K562 (cell line): ENCODE data around the gene RAB24. TPM values are rescaled to one million over a fixed set of nuclear protein-coding genes. Genes with fewer than 3 reads are reported as not detected.

Source experiments
- ATAC-seq: fragments of 200-7000 bp; cut with Tn5 transposase; 3 replicates; pipeline ENCODE4 v1.9.1; 2020; ENCODE audit warnings: moderate library complexity
- BruUV-seq: library from RNA; stranded (reverse); fragments of 400-500 nt; replicated peaks from 2 replicates; lab custom pipeline; 2021; lab: Mats Ljungman, UMichigan
- CTCF ChIA-PET: fragments of 300-600 bp; formaldehyde crosslinking; extraction: SDS; loops from one replicate; lab custom pipeline; 2021; ENCODE audit warnings: low intra/inter-chr PET ratio; lab: Yijun Ruan, JAX
- POLR2A ChIA-PET: fragments of 300-600, 350-650 bp; sonication (Branson Sonifier 250); formaldehyde crosslinking; extraction: SDS; loops from one replicate; lab custom pipeline; 2021; ENCODE audit warnings: antibody characterized with exemption, inconsistent platforms; lab: Yijun Ruan, JAX
- DNase-seq, 4 experiments: peaks; one replicate each; pipeline versions ENCODE4 v3.0.0 to v3.0.0-alpha.2; 2011 to 2018; ENCODE audit warnings: low spot score in 3 of 4, mixed read lengths in 3 of 4; ENCODE audit errors: extremely low read depth in 1 of 4
- FAIRE-seq: peaks from 2 replicates; lab custom pipeline; 2011; peaks lifted over from hg19 to GRCh38; lab: Jason Lieb, UNC
- H2AFZ ChIP-seq: 2 replicates; pipeline ENCODE4 v1.6.0; 2011; ENCODE audit warnings: low read depth, low read length, control low read depth, inconsistent platforms
- H3K27ac ChIP-seq: fragments of 200-600 bp; 3 replicates; pipeline ENCODE4 v1.8.0; 2011; ENCODE audit warnings: low read depth, mild to moderate bottlenecking, control low read depth, inconsistent platforms, low read length, moderate library complexity, mixed read lengths; ENCODE audit errors: extremely low read depth
- H3K27me3 ChIP-seq, 2 experiments: fragments of 300-600 bp in 1 of 2; 2 replicates in 1 of 2; 3 replicates in 1 of 2; pipeline versions ENCODE4 v1.6.0 to v1.8.0; 2011; ENCODE audit warnings: inconsistent platforms in 2 of 2, low read length in 2 of 2, mild to moderate bottlenecking in 1 of 2, mixed read lengths in 1 of 2, moderate library complexity in 1 of 2; ENCODE audit not compliant: control insufficient read depth in 2 of 2, insufficient read depth in 2 of 2
- H3K36me3 ChIP-seq: fragments of 300-600 bp; 3 replicates; pipeline ENCODE4 v1.8.0; 2011; ENCODE audit warnings: mild to moderate bottlenecking, low read length, inconsistent platforms; ENCODE audit not compliant: control insufficient read depth, insufficient read depth
- H3K4me1 ChIP-seq, 2 experiments: fragments of 200-600 bp in 1 of 2; replicated peaks in 1 of 2; 2 replicates in 1 of 2; 3 replicates in 1 of 2; pipeline versions ENCODE4 v1.5.1 to v1.8.0; 2011; ENCODE audit warnings: inconsistent platforms in 2 of 2, low read length in 2 of 2, mild to moderate bottlenecking in 1 of 2, mixed read lengths in 1 of 2, moderate library complexity in 1 of 2; ENCODE audit not compliant: control insufficient read depth in 2 of 2, insufficient read depth in 2 of 2
- H3K4me2 ChIP-seq: 2 replicates; pipeline ENCODE4 v1.6.1; 2011; ENCODE audit warnings: low read length, control low read depth, inconsistent platforms, mixed read lengths; ENCODE audit not compliant: insufficient read depth
- H3K4me3 ChIP-seq: fragments of 200-600 bp; sonication (generic), shearing (Covaris generic); 2 replicates; pipeline ENCODE4 v1.5.1; 2016; ENCODE audit warnings: control low read depth, inconsistent platforms
- H3K79me2 ChIP-seq: fragments of 200-600 bp; 3 replicates; pipeline ENCODE4 v1.8.0; 2011; ENCODE audit warnings: low read length, inconsistent platforms; ENCODE audit not compliant: control insufficient read depth, insufficient read depth
- H3K9ac ChIP-seq, 2 experiments: 2 replicates each; pipeline versions ENCODE4 v1.6.0 to v1.6.1; 2011; ENCODE audit warnings: low read depth in 2 of 2, low read length in 2 of 2, control low read depth in 1 of 2, inconsistent platforms in 1 of 2, mild to moderate bottlenecking in 1 of 2, mixed read lengths in 1 of 2; ENCODE audit not compliant: insufficient read depth in 1 of 2
- H3K9me1 ChIP-seq: one replicate; pipeline ENCODE4 v1.6.0; 2011; ENCODE audit warnings: inconsistent platforms, mild to moderate bottlenecking, low read length, moderate library complexity; ENCODE audit not compliant: control insufficient read depth, insufficient read depth
- H3K9me3 ChIP-seq: replicated peaks from 2 replicates; pipeline ENCODE4 v1.5.1; 2011; ENCODE audit warnings: low read depth, low read length, inconsistent platforms; ENCODE audit not compliant: control insufficient read depth, insufficient read depth
- H4K20me1 ChIP-seq: replicated peaks from 2 replicates; pipeline ENCODE4 v1.6.1; 2011; ENCODE audit warnings: low read length, inconsistent platforms, mixed read lengths; ENCODE audit not compliant: control insufficient read depth, insufficient read depth
- CREB1 ChIP-seq, 2 experiments: sonication (generic) in 1 of 2; formaldehyde crosslinking in 1 of 2; IDR thresholded peaks; 2 replicates each; pipeline versions ENCODE4 v1.6.1 to v1.8.0; 2012 to 2022; ENCODE audit warnings: inconsistent platforms in 1 of 2, mild to moderate bottlenecking in 1 of 2, missing genetic modification reagents in 1 of 2, moderate library complexity in 1 of 2
- E2F5 ChIP-seq: sonication (generic); formaldehyde crosslinking; IDR thresholded peaks from 2 replicates; pipeline ENCODE4 v1.8.0; 2022; ENCODE audit warnings: mild to moderate bottlenecking, missing genetic modification reagents
- GABPA ChIP-seq: fragments of 200-800 bp; sonication (Bioruptor generic); conservative IDR thresholded peaks from 2 replicates; pipeline ENCODE4 v1.6.1; 2016; ENCODE audit warnings: low read depth, missing genetic modification characterization, missing compliant biosample characterization
- GABPB1 ChIP-seq: sonication (generic); formaldehyde crosslinking; IDR thresholded peaks from 2 replicates; pipeline ENCODE4 v1.8.0; 2022; ENCODE audit warnings: mild to moderate bottlenecking, missing genetic modification reagents
- ID3 ChIP-seq, 2 experiments: fragments of 250-450 bp in 1 of 2; fragments of 450-650 bp in 1 of 2; sonication (Bioruptor Pico) in 1 of 2; IDR thresholded peaks; 2 replicates each; pipeline versions ENCODE4 v1.6.1 to v1.8.0; 2016 to 2021; ENCODE audit warnings: mild to moderate bottlenecking in 2 of 2, moderate library complexity in 2 of 2, missing compliant biosample characterization in 1 of 2, missing genetic modification characterization in 1 of 2
- MYC ChIP-seq, 2 experiments: fragments of 250-450 bp in 1 of 2; sonication (Bioruptor Pico) in 1 of 2; IDR thresholded peaks; 2 replicates each; pipeline versions ENCODE4 v1.5.1 to v1.6.1; 2012 to 2021; ENCODE audit warnings: low read depth in 2 of 2, borderline replicate concordance in 1 of 2, improper control_type of control experiment in 1 of 2, low read length in 1 of 2, mild to moderate bottlenecking in 1 of 2, moderate library complexity in 1 of 2
- NONO ChIP-seq, 2 experiments: fragments of 200-400 bp in 1 of 2; fragments of 450-650 bp in 1 of 2; formaldehyde crosslinking in 1 of 2; IDR thresholded peaks; 2 replicates each; pipeline ENCODE4 v1.6.1; 2017; ENCODE audit warnings: low read depth in 2 of 2, mild to moderate bottlenecking in 2 of 2, moderate library complexity in 2 of 2, low read length in 1 of 2
- NR2C1 ChIP-seq, 2 experiments: fragments of 450-650 bp; IDR thresholded peaks; 2 replicates each; pipeline ENCODE4 v1.6.1; 2017; ENCODE audit warnings: mild to moderate bottlenecking in 2 of 2, antibody characterized with exemption in 1 of 2, inconsistent platforms in 1 of 2, missing compliant biosample characterization in 1 of 2, missing genetic modification characterization in 1 of 2
- RCOR1 ChIP-seq, 2 experiments: IDR thresholded peaks; 2 replicates each; pipeline ENCODE4 v1.6.1; 2012; ENCODE audit warnings: low read depth in 2 of 2, low read length in 2 of 2, borderline replicate concordance in 1 of 2, improper control_type of control experiment in 1 of 2
- SIN3B ChIP-seq: fragments of 450-650 bp; IDR thresholded peaks from 2 replicates; pipeline ENCODE4 v1.6.1; 2017; ENCODE audit warnings: low read depth, mild to moderate bottlenecking, moderate library complexity
- SMAD2 ChIP-seq: fragments of 150-350 bp; IDR thresholded peaks from 2 replicates; pipeline ENCODE4 v1.6.1; 2014; ENCODE audit warnings: low read depth, mild to moderate bottlenecking, low read length
- ZNF12 ChIP-seq: sonication (generic); formaldehyde crosslinking; IDR thresholded peaks from 2 replicates; pipeline ENCODE4 v1.4.0; 2020; ENCODE audit warnings: mild to moderate bottlenecking, missing genetic modification reagents
- WGBS: fragments of 100-300 bp; shearing (Covaris generic); methylation state at CpG from one replicate; pipeline ENCODE4 v1.1.6; 2016; ENCODE audit warnings: low coverage, mixed read lengths; ENCODE audit not compliant: insufficient coverage; ENCODE audit errors: missing lambda C conversion rate; 5-methylcytosine and 5-hydroxymethylcytosine counted together
- in situ Hi-C: fragments of 300-500 bp; cut with MboI; formaldehyde crosslinking; loops from 4 replicates; pipeline ENCODE4 v1.15.0; 2018; ENCODE audit warnings: inconsistent platforms, mixed read lengths
- intact Hi-C: fragments of 100-400 bp; cut with micrococcal nuclease; formaldehyde crosslinking; loops from 2 replicates; pipeline ENCODE4 v1.14.2; 2022
- polyA plus RNA-seq, 8 experiments: library from polyadenylated mRNA; depleted of rRNA in 4 of 8; stranded (reverse) in 5 of 8; unstranded in 3 of 8; fragments of >200 nt; fragmentation: Nextera tagmentation in 2 of 8; fragmentation: Illumina TruSeq in 1 of 8; extraction: Ambion mirVana in 2 of 8; extraction: Trizol in 1 of 8; gene quantifications; 2 replicates each; pipeline versions ENCODE4 v1.2.1 to v1.2.3, GENCODE V29; 2011 to 2014; ENCODE audit warnings: inconsistent platforms in 1 of 8, missing spikeins in 1 of 8
- total RNA-seq, 7 experiments: library from RNA; depleted of rRNA in 6 of 7; stranded (reverse); fragments of >200 nt in 6 of 7; fragmentation: Illumina TruSeq in 2 of 7; extraction: Trizol in 2 of 7; gene quantifications; 2 replicates each; pipeline versions ENCODE4 v1.2.1 to v1.2.3, GENCODE V29; 2011 to 2021; ENCODE audit warnings: low replicate concordance in 1 of 7
- TF ChIP-seq, protein P1 (sequence below), 3 experiments: IDR thresholded peaks in 2 of 3; conservative IDR thresholded peaks in 1 of 3; 2 replicates each; pipeline ENCODE4 v1.5.1; 2011 to 2012; ENCODE audit warnings: low read length in 3 of 3, mild to moderate bottlenecking in 3 of 3, control low read depth in 2 of 3, improper control_type of control experiment in 1 of 3, inconsistent platforms in 1 of 3, low read depth in 1 of 3, mixed read lengths in 1 of 3, moderate library complexity in 1 of 3; ENCODE audit not compliant: insufficient read depth in 2 of 3
- TF ChIP-seq, protein P2 (sequence below): sonication (generic); formaldehyde crosslinking; IDR thresholded peaks from 2 replicates; pipeline ENCODE4 v1.8.0; 2022; ENCODE audit warnings: missing genetic modification reagents, mild to moderate bottlenecking, moderate library complexity, borderline replicate concordance

The RAB24 gene
- total and polyA plus RNA-seq, 9 of the 15 experiments (the other 6 are each of a cell fraction or from before 2014, with no cell fraction given), result 13.9 to 107 (median 34.8) TPM

- no peak overlapping the region for H2AFZ ChIP-seq
- WGBS, result 4% methylated on average over 4 of the region's 4 CpGs
- no peaks in the 10 kb centered on the region for H3K27me3 ChIP-seq
- H3K9me1 ChIP-seq, result no peaks in the 10 kb centered on the region
- peak overlapping the region in 1 of 2 experiments; percentile 6; a peak in 1 of 4 replicates for H3K9ac ChIP-seq
- peaks cover 40% of the 10 kb centered on the region for H3K79me2 ChIP-seq
- DNase-seq, result peak; percentile 57 to 79 (median 66)
- peak; percentile 82 for FAIRE-seq
- in situ Hi-C loops (no loop called here), intact Hi-C loops (loop anchor here (1.0 to 5.0 kb wide), 2 partner anchors 168 to 186 kb away; partner anchors contain the start of gene NSD1)
- H3K4me2 ChIP-seq, result peak overlapping the region; percentile 31; the same call in 1 of the 2 replicates
- no peak overlapping the region for H3K4me3 ChIP-seq
- H3K9me3 ChIP-seq, result no peaks in the 10 kb centered on the region
- peaks cover 20 to 26% of the 10 kb centered on the region in 2 experiments for H3K4me1 ChIP-seq
- peaks cover 58% of the 10 kb centered on the region for H3K36me3 ChIP-seq
- ChIA-PET CTCF (interaction anchor here (0.6 kb wide), 1 partner anchor 33 kb away, joined by 5 read pairs; no protein-coding TSS in a partner anchor), POLR2A (interaction anchor here (0.6 to 1.4 kb wide), 3 partner anchors 10 to 607 kb away, joined by 3 to 9 read pairs (median 4); partner anchors contain the start of gene MXD3)
- ATAC-seq, result peak; percentile 72
- peaks cover 10% of the 10 kb centered on the region for H4K20me1 ChIP-seq
- peak overlapping the region; percentile 58; the same call in 2 of the 3 replicates for H3K27ac ChIP-seq
- BruUV-seq, result no TSS peak
- no peak for TF ChIP-seq ID3 (CRISPR knock-in tag; IDR thresholded peaks at IDR 0.05)
- no peak for TF ChIP-seq ID3 (tag; IDR thresholded peaks at IDR 0.05)
- TF ChIP-seq RCOR1 (IDR thresholded peaks at IDR 0.05; ENCODE audit: borderline replicate concordance in 1 of 2, low read depth in 2 of 2, low read length in 2 of 2), result peak in 1 of 2 experiments; percentile 69; a peak in 1 of 4 replicates
- TF ChIP-seq E2F5 (CRISPR knock-in tag), result no peak
- TF ChIP-seq NONO (IDR thresholded peaks at IDR 0.05; ENCODE audit: low read depth in 2 of 2, low read length in 1 of 2), result no peak
- TF ChIP-seq SIN3B, result no peak
- no peak for TF ChIP-seq NR2C1 (IDR thresholded peaks at IDR 0.05)
- TF ChIP-seq NR2C1 (tag; IDR thresholded peaks at IDR 0.05), result no peak
- TF ChIP-seq GABPA, result peak; percentile 72
- peak; percentile 94 for TF ChIP-seq ZNF12 (CRISPR knock-in tag)
- peak; percentile 55; the same call in 1 of the 2 replicates for TF ChIP-seq CREB1 (IDR thresholded peaks at IDR 0.05)
- TF ChIP-seq CREB1 (CRISPR knock-in tag; IDR thresholded peaks at IDR 0.05), result 0 out of 2 replicates have a peak, but pooled peaks have one; percentile 56
- TF ChIP-seq, protein P1, sequence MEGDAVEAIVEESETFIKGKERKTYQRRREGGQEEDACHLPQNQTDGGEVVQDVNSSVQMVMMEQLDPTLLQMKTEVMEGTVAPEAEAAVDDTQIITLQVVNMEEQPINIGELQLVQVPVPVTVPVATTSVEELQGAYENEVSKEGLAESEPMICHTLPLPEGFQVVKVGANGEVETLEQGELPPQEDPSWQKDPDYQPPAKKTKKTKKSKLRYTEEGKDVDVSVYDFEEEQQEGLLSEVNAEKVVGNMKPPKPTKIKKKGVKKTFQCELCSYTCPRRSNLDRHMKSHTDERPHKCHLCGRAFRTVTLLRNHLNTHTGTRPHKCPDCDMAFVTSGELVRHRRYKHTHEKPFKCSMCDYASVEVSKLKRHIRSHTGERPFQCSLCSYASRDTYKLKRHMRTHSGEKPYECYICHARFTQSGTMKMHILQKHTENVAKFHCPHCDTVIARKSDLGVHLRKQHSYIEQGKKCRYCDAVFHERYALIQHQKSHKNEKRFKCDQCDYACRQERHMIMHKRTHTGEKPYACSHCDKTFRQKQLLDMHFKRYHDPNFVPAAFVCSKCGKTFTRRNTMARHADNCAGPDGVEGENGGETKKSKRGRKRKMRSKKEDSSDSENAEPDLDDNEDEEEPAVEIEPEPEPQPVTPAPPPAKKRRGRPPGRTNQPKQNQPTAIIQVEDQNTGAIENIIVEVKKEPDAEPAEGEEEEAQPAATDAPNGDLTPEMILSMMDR (IDR thresholded peaks at IDR 0.05 in 2 of 3, conservative IDR thresholded peaks at IDR 0.05 in 1 of 3; ENCODE audit: insufficient read depth in 2 of 3, low read depth in 1 of 3, low read length in 3 of 3), result peak; percentile 47 to 56 (median 53); a peak in 5 of 6 replicates
- peak; percentile 33; the same call in 1 of the 2 replicates for TF ChIP-seq GABPB1 (CRISPR knock-in tag)
- TF ChIP-seq SMAD2, result no peak
- TF ChIP-seq, protein P2, sequence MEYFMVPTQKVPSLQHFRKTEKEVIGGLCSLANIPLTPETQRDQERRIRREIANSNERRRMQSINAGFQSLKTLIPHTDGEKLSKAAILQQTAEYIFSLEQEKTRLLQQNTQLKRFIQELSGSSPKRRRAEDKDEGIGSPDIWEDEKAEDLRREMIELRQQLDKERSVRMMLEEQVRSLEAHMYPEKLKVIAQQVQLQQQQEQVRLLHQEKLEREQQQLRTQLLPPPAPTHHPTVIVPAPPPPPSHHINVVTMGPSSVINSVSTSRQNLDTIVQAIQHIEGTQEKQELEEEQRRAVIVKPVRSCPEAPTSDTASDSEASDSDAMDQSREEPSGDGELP (CRISPR knock-in tag), result 0 out of 2 replicates have a peak, but pooled peaks have one; percentile 30
- peak; percentile 42; the same call in 1 of the 2 replicates for TF ChIP-seq MYC (IDR thresholded peaks at IDR 0.05; ENCODE audit: low read depth, low read length)
- no peak for TF ChIP-seq MYC (CRISPR knock-in tag; IDR thresholded peaks at IDR 0.05; ENCODE audit: borderline replicate concordance, low read depth)
Measured at GRCh38 chr5:177300236-177300880, 3.2 kb downstream of the RAB24 start.
